IPS-15b (cell line): ENCODE results near the gene C1QTNF5.

Source experiments
- H3K27me3 ChIP-seq: one replicate; pipeline ENCODE4 v1.6.1; 2013; ENCODE audit warnings: low read length; ENCODE audit not compliant: control insufficient read depth, insufficient read depth
- H3K36me3 ChIP-seq: one replicate; pipeline ENCODE4 v1.6.1; 2013; ENCODE audit warnings: low read length; ENCODE audit not compliant: control insufficient read depth, insufficient read depth
- H3K4me1 ChIP-seq: one replicate; pipeline ENCODE4 v1.6.1; 2013; ENCODE audit warnings: mild to moderate bottlenecking, low read length; ENCODE audit not compliant: control insufficient read depth, insufficient read depth
- H3K4me3 ChIP-seq: one replicate; pipeline ENCODE4 v1.5.1; 2013; ENCODE audit warnings: low read depth, low read length
- H3K9ac ChIP-seq: one replicate; pipeline ENCODE4 v1.6.1; 2013; ENCODE audit warnings: low read depth, mild to moderate bottlenecking, low read length
- H3K9me3 ChIP-seq: one replicate; pipeline ENCODE4 v1.6.1; 2013; ENCODE audit warnings: mild to moderate bottlenecking, low read length; ENCODE audit not compliant: control insufficient read depth, insufficient read depth

Gene C1QTNF5

GRCh38 chr11:119300198-119300964 is 40.3 kb downstream of the C1QTNF5 start:
- H3K9ac ChIP-seq, result no peak overlapping the region
- H3K27me3 ChIP-seq, result no peaks in the 10 kb centered on the region
- no peak overlapping the region for H3K4me3 ChIP-seq
- H3K36me3 ChIP-seq, result peaks cover 17% of the 10 kb centered on the region
- no peaks in the 10 kb centered on the region for H3K9me3 ChIP-seq
- no peaks in the 10 kb centered on the region for H3K4me1 ChIP-seq

- no peaks in the 10 kb centered on the region for H3K27me3 ChIP-seq
- no peaks in the 10 kb centered on the region for H3K9me3 ChIP-seq
- no peak overlapping the region for H3K4me3 ChIP-seq
- no peaks in the 10 kb centered on the region for H3K4me1 ChIP-seq
- H3K9ac ChIP-seq, result no peak overlapping the region
- H3K36me3 ChIP-seq, result peaks cover 17% of the 10 kb centered on the region
Measured at GRCh38 chr11:119299416-119299815, 41.3 kb downstream of the C1QTNF5 start.

- Histone ChIP-seq H3K4me3 (no peak overlapping the region), H3K4me1 (no peaks in the 10 kb centered on the region), H3K27me3 (no peaks in the 10 kb centered on the region), H3K36me3 (peaks cover 17% of the 10 kb centered on the region), H3K9me3 (no peaks in the 10 kb centered on the region), H3K9ac (no peak overlapping the region)
Measured at GRCh38 chr11:119298726-119299125, 42.0 kb downstream of the C1QTNF5 start.

DNA sequence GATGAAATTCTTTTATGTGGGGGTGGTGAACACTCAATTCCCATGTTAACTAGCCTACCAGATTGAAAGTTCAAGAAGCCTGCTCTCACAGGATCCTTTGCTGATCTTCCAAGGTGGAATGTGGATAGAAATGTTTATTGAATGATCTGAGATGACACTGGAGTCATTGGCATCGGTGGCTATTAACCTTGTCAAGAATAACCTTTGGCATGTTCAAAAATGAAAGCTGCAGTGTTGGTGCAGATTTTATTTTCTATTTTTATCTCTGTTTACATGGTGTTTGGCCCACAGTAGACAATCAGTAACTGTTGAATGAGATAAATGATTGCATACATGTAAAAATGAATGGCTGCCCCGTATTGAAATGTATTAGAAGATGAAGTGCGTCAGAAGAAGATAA is 42.7 kb downstream of the C1QTNF5 start:
- no peaks in the 10 kb centered on the region for H3K4me1 ChIP-seq
- no peaks in the 10 kb centered on the region for H3K27me3 ChIP-seq
- H3K36me3 ChIP-seq, result peaks cover 17% of the 10 kb centered on the region
- H3K9ac ChIP-seq, result no peak overlapping the region
- H3K9me3 ChIP-seq, result no peaks in the 10 kb centered on the region
- no peak overlapping the region for H3K4me3 ChIP-seq

- H3K4me3 ChIP-seq, result no peak overlapping the region
- H3K36me3 ChIP-seq, result peaks cover 14% of the 10 kb centered on the region
- no peaks in the 10 kb centered on the region for H3K27me3 ChIP-seq
- H3K9me3 ChIP-seq, result no peaks in the 10 kb centered on the region
- no peak overlapping the region for H3K9ac ChIP-seq
- H3K4me1 ChIP-seq, result no peaks in the 10 kb centered on the region
Measured at GRCh38 chr11:119295178-119295577, 45.5 kb downstream of the C1QTNF5 start.

GRCh38 chr11:119293461-119293860 is 47.2 kb downstream of the C1QTNF5 start:
- Histone ChIP-seq H3K9me3 (no peaks in the 10 kb centered on the region), H3K27me3 (no peaks in the 10 kb centered on the region), H3K36me3 (peaks cover 6% of the 10 kb centered on the region), H3K4me1 (no peaks in the 10 kb centered on the region), H3K4me3 (no peak overlapping the region), H3K9ac (no peak overlapping the region)

DNA sequence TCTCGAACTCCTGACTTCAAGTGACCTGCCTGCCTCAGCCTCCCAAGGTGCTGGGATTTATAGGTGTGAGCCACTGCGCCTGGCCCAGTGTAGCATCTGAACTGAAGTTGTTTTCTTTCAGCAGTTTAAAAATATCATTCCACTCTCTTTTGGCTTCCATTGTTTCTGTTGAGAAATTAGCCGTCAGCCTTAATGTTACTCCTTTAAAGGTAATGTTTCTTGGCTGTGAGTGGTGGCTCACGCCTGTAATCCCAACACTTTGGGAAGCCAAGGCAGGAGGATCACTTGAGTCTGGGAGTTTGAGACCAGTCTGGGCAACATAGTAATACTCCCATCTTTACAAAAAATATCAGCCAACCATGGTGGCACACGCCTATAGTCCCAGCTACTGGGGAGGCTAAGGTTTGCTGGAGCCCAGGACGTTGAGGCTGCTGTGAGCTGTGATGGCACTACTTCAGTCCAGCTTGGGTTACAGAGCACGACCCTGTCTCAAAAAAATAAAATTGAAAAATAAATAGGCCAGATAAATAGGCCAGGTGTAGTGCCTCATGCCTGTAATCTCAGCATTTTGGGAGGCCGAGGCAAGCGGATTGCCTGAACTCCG is 49.7 kb downstream of the C1QTNF5 start:
- H3K9ac ChIP-seq, result no peak overlapping the region
- H3K27me3 ChIP-seq, result no peaks in the 10 kb centered on the region
- H3K36me3 ChIP-seq, result peaks cover 15% of the 10 kb centered on the region

More for the DNA sequence above, 49.7 kb downstream of the C1QTNF5 start:
- H3K9me3 ChIP-seq, result no peaks in the 10 kb centered on the region
- H3K4me3 ChIP-seq, result no peak overlapping the region
- no peaks in the 10 kb centered on the region for H3K4me1 ChIP-seq
